ENCODE results near the gene SPRED2. TPM values are rescaled to one million over a fixed set of nuclear protein-coding genes. Genes with fewer than 3 reads are reported as not detected.

SPRED2 gene
- total RNA-seq, 4 donors from 2014 or later: 21.9 to 28.8 (median 25.5) TPM

GRCh38 chr2:65411056-65411795 is 21.2 kb downstream of the SPRED2 start:
- no peak for DNase-seq (ENCODE audit: low spot score in 2 of 2)
- no peaks in the 10 kb centered on the region for H3K36me3 ChIP-seq
- no peaks in the 10 kb centered on the region for H3K27me3 ChIP-seq
- H3K4me1 ChIP-seq: peaks cover 0 to 13% (median 0%) of the 10 kb centered on the region in 4 donors
- WGBS, 2 donors: 79 to 84% methylated on average over 7 of the region's 7 CpGs
- TF ChIP-seq CTCF (IDR thresholded peaks at IDR 0.05) (no peak), EP300 (IDR thresholded peaks at IDR 0.05) (no peak), POLR2A (IDR thresholded peaks at IDR 0.05) (no peak)
- H3K27ac ChIP-seq: no peak overlapping the region
- H3K4me3 ChIP-seq: no peak overlapping the region
- H3K9me3 ChIP-seq: no peaks in the 10 kb centered on the region

GRCh38 chr2:65409045-65409444 is 23.4 kb downstream of the SPRED2 start:
- no peak for DNase-seq (ENCODE audit: low spot score in 2 of 2)
- Histone ChIP-seq H3K27me3 (no peaks in the 10 kb centered on the region), H3K4me1 (peaks cover 0 to 13% (median 0%) of the 10 kb centered on the region in 4 donors), H3K9me3 (no peaks in the 10 kb centered on the region), H3K27ac (no peak overlapping the region), H3K4me3 (no peak overlapping the region), H3K36me3 (no peaks in the 10 kb centered on the region)
- WGBS, 2 donors: 94 to 100% methylated on average over 2 of the region's 2 CpGs
- no peak for TF ChIP-seq POLR2A (IDR thresholded peaks at IDR 0.05)

- Histone ChIP-seq H3K36me3 (no peaks in the 10 kb centered on the region), H3K27me3 (no peaks in the 10 kb centered on the region), H3K4me1 (peaks cover 0 to 28% (median 5%) of the 10 kb centered on the region in 4 donors), H3K27ac (no peak overlapping the region), H3K9me3 (no peaks in the 10 kb centered on the region), H3K4me3 (no peak overlapping the region)
- no peak for DNase-seq (ENCODE audit: low spot score in 2 of 2)
- TF ChIP-seq POLR2A (IDR thresholded peaks at IDR 0.05): no peak
- TF ChIP-seq EP300 (IDR thresholded peaks at IDR 0.05): no peak
- no peak for TF ChIP-seq CTCF (IDR thresholded peaks at IDR 0.05)
- WGBS, 2 donors: 89 to 94% methylated on average over 2 of the region's 2 CpGs
Observed at GRCh38 chr2:65407240-65407639, 25.2 kb downstream of the SPRED2 start.

GRCh38 chr2:65404988-65405697 is 27.3 kb downstream of the SPRED2 start:
- H3K27ac ChIP-seq: no peak overlapping the region
- DNase-seq (ENCODE audit: low spot score in 2 of 2): no peak
- no peak overlapping the region for H3K4me3 ChIP-seq
- no peaks in the 10 kb centered on the region for H3K36me3 ChIP-seq
- H3K4me1 ChIP-seq: peaks cover 0 to 37% (median 6%) of the 10 kb centered on the region in 4 donors
- 74 to 76% methylated on average over 10 of the region's 10 CpGs for WGBS, 2 donors
- H3K27me3 ChIP-seq: no peaks in the 10 kb centered on the region
- TF ChIP-seq CTCF (IDR thresholded peaks at IDR 0.05) (no peak), EP300 (IDR thresholded peaks at IDR 0.05) (no peak), POLR2A (IDR thresholded peaks at IDR 0.05) (no peak)
- no peaks in the 10 kb centered on the region for H3K9me3 ChIP-seq

GRCh38 chr2:65403529-65403915 is 28.9 kb downstream of the SPRED2 start:
- H3K27ac ChIP-seq: no peak overlapping the region
- H3K4me1 ChIP-seq: peaks cover 0 to 37% (median 6%) of the 10 kb centered on the region in 4 donors
- H3K27me3 ChIP-seq: no peaks in the 10 kb centered on the region
- TF ChIP-seq CTCF (IDR thresholded peaks at IDR 0.05) (no peak), EP300 (IDR thresholded peaks at IDR 0.05) (no peak), POLR2A (IDR thresholded peaks at IDR 0.05) (no peak)
- H3K36me3 ChIP-seq: no peaks in the 10 kb centered on the region
- H3K9me3 ChIP-seq: no peaks in the 10 kb centered on the region
- H3K4me3 ChIP-seq: no peak overlapping the region
- 78 to 79% methylated on average over 5 of the region's 5 CpGs for WGBS, 2 donors
- DNase-seq (ENCODE audit: low spot score in 2 of 2): no peak

Measured in tibial nerve (tissue), 4 donors.